Activated CD4-positive, alpha-beta T cell treated with anti-CD3 and anti-CD28 coated beads for 24 hours (primary cell): Measurements from ENCODE around the gene CD8A.
"Not testable (repeated sequence)": the region's sequence is repeated elsewhere in the genome, so short reads cannot be mapped to it uniquely, and the experiment has no call there.

Source experiments
- DNase-seq, 2 donors: peaks; one replicate each; pipeline ENCODE4 v3.0.0-alpha.2; 2020; ENCODE audit warnings: low read depth in 2 of 2

The CD8A gene

GRCh38 chr2:86790676-86791572, at the start of gene CD8A:
Gene CD8A (minus strand): TSS chr2:86790913. CDS start chr2:86790825, 88 bp downstream.
- no peak for DNase-seq

GRCh38 chr2:86839871-86840548, 49.3 kb upstream of the CD8A start:
- not testable (repeated sequence) for DNase-seq

DNA sequence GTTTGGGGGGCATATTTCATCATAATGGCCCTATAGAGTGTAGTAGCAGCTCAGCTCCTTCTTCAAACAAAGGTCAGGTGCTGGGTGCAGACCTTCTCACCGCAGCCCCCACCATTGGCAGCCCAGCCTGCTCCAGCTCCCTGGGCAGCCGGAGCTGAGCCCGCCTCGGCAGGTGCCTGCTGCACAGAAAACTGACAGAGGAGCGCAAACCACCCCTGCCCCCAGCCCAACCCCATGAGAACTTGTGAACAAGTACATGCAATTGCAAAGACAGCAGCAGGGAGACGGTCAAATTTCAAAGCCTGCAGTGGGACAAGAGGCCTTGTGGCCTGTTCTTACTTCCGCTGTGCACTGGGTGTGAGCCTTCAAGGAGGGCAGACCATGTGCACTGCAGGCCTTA, 48.7 kb upstream of the CD8A start:
- not testable (repeated sequence) for DNase-seq

DNA sequence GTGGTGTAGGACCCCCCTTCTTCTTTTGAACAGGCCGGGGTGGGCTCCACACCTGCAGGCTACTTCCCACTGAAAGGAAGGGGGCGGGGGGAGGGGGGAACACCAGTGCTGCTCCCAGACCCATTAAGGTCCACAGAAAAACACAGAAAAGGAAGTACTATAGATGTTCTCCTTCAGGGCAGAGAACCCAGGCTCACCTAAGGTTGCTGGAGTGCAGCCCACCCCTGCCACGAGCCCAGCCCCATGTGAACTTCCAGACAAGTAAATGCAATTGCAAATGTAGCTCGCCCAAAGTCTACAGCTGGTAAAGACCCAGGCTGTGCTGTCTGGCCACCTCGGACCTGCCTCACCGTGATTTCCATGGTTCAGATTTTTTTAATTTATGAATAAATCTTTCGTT, 47.0 kb upstream of the CD8A start:
- not testable (repeated sequence) for DNase-seq

DNA sequence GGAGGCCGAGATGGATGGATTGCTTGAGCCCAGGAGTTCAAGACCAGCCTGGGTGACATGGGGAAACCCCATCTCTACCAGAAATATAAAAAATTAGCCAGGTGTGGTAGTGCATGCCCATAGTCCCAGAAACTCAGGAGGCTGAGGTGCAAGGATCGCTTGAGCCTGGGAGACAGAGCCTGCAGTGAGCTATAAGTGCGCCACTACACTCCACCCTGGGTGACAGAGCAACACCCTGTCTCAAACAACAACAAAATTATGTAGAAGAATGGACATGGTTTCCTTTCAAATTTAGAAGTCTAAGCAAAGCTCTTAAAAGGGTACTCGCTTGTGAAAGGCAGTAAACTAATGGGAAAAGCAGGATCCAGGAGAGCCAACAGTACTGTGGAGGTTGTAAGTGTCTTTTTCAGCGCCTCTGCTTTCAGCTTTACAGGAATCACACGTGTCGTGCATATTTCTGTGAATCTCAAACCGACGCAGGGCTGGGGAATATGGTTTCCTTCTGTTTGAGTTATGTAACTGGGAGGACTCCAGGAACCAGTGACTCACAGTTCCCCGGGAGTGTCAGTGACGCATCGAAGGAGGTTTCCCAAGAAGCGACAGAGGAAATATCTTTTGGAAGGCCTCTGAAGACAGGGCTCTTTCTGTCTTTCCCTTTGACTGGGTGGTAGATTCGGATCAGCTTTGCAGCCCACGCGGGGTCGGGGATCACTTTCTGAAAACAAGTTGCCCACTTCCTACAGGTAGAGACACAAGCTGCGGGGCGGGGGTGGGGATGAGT, 46.4 kb upstream of the CD8A start:
- DNase-seq = peak; percentile 14 to 44

GRCh38 chr2:86835548-86835889, 44.8 kb upstream of the CD8A start:
- not testable (repeated sequence) for DNase-seq

GRCh38 chr2:86833315-86833714, 42.6 kb upstream of the CD8A start:
- DNase-seq = no peak

DNA sequence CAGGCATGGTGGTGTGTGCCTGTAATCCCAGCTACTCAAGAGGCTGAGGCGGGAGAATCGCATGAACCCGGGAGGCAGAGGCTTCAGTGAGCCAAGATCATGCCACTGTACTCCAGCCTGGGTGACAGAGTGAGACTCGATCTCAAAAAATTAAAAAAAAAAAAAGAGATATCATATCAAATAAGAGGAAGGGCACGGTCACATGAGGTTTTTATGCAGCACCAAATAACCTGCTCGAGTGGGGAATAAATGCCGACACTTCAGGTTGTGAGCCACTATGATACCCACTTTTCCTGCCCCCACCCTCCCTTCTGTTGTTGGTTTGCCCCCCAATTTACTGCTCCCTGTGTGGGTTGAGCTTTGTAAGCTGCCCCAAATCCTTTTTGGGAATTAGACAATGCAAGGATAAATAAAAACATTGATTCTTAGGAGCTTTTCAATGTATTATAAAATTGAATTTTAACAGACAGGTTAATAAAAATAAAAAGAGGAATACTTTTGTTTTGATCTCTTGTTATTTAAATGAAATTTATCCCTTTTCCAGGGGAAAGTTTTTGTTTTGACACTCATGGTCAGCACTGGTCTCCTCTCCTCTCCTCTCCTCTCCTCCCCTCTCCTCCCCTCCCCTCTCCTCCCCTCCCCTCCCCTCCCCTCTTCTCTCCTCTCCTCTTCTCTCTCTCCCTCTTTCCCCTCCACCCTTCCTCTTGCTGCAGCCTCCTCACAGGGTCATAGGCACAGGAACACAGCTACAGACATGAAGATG, 41.8 kb upstream of the CD8A start:
- no peak for DNase-seq

DNA sequence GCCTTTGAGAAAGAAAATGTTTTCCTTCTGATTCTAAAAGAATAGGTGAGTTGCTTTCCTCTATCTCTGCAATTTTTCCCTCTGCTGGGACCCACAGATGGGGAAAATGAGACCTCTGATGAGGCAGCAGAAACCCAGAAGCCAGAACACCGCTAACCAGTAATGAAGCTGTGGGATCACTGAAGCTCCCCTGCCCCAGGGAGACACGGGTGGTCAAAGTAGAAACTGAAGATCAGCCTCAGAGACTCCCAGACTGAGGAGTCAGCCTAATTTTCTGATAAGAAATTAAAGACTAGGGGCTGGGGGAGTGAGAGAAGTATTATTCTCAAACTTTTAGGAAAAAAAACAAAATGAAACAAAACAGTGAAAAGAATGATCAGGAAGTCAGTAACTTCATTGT, 40.8 kb upstream of the CD8A start:
- DNase-seq = no peak

DNA sequence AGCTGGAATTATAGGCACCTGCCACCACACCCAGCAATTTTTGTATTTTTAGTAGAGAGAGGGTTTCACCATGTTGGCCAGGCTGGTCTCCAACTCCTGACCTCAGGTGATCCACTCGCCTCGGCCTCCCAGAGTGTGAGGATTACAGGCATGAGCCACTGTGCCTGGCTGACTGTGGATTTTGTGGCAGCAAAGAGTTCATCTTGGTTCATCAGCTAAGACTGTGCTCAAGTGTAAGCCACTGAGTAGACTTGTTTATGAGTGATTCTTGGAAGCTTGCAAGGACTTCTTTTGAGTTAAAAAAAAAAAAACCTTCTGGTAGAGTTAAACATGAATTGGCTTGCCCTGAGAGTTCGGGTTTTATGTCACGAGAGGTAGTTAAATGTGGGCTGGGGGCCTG, 36.2 kb upstream of the CD8A start:
- DNase-seq = no peak

DNA sequence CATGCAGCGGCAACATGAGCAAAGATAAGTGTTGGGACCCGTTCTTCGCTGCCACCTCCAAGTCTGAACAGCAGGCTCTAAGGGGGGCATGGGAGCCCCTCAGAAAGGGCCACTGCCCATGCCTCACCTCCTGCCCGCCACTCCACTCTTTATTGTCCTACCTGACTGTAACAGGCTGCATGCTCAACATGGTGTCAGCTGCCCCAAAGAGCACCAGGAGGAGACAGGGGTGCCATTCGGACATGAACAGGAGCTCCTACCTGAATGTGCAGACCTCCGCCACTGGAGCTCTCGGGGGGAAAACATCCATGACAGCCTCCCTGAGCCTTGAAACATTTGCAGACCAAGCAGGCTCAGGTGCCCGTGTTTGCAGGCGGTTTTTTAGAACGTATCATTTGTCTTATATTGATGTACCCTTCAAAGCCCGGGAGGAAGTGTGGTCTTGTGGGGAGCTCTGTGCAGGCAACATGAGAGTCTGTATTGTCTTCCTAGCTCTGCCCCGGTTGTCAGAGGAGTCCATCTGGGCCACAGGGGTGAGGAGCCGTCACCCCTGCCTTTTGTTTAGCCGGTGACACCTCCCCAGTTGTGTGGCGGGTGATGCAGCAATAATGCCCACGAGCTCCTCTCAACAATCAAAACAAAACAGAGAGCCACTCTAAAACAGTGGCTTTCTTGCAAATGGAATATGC, 35.1 kb upstream of the CD8A start:
- DNase-seq = no peak

DNA sequence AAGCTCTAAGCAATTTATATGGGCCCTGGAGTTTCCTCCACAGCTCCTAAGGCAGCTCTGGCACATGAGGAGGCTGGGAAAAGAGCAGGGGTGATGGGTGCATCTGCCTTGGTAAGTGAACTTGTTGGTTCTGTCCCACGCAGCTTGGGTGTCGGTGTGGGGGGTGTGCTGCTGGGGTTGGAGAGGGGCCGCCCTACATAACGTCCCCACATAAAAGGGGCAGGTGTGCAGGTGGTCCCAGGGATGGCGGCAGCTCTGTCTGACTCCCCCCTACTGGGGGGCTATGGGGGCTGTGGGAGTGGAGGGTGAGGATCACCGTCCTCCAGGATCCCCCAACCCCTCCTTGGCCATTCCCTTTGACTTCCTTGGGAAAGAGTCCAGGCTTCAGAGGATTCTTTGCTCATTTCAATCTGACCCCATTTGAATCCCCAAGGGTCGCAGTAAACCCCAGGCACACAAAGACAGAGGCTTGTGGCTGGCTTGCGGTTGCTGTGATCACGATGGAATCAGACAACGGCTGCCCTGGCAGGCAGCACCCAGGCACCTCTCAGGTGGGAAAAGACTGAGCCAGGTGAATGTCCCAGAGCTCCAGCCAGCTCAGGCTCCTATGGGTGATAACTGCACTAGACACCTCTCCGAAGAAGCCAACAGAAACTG, 34.5 kb upstream of the CD8A start:
- no peak for DNase-seq

- DNase-seq = no peak
These were observed 32.1 kb upstream of the CD8A start for GRCh38 chr2:86822668-86823345.

GRCh38 chr2:86821842-86822241, 31.1 kb upstream of the CD8A start:
- DNase-seq = no peak

DNA sequence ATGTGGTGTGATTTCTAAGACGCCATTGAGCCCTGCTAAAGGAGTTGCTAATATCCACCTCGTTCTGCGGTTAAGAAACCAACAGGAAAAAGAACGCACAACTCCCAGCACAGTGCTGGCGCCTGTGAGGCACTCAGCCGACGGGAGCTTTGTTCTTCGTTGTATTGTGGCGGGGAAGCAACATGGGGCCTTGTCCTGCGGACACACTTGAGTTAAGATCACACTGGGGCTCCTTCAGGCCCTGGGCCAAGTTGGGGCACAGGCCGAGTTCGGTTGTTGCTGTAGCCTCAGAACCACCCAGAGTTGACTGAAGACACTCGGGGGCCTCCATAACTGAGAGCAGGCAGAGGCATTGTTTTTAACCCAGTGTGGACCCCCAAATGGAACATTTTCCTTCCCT, 30.6 kb upstream of the CD8A start:
- no peak for DNase-seq

GRCh38 chr2:86818957-86819356, 28.2 kb upstream of the CD8A start:
- no peak for DNase-seq

GRCh38 chr2:86818114-86818801, 27.5 kb upstream of the CD8A start:
- no peak for DNase-seq

DNA sequence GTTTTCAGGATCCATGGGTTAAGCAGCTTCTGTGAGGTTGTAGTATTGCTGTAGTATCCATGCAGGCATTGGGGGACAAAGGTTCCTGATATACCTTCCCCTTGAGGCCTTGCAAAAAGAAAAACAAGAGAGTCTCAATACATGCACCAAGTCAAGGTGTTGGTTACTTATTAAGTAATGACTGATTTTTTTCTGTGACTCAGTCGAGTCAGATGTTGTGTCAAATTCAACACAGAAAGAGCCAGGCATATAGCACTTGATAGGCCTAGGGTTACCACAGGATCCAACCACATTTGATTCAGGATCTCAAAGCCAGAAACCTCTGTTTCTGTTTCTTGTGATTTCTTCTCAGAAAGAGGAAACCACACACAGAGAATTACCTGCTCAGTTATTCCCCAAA, 24.9 kb upstream of the CD8A start:
- no peak for DNase-seq

- no peak for DNase-seq
These were observed 18.9 kb upstream of the CD8A start for GRCh38 chr2:86809481-86810121.
